Measurements from ENCODE around the gene C13orf46.

The C13orf46 gene

DNA sequence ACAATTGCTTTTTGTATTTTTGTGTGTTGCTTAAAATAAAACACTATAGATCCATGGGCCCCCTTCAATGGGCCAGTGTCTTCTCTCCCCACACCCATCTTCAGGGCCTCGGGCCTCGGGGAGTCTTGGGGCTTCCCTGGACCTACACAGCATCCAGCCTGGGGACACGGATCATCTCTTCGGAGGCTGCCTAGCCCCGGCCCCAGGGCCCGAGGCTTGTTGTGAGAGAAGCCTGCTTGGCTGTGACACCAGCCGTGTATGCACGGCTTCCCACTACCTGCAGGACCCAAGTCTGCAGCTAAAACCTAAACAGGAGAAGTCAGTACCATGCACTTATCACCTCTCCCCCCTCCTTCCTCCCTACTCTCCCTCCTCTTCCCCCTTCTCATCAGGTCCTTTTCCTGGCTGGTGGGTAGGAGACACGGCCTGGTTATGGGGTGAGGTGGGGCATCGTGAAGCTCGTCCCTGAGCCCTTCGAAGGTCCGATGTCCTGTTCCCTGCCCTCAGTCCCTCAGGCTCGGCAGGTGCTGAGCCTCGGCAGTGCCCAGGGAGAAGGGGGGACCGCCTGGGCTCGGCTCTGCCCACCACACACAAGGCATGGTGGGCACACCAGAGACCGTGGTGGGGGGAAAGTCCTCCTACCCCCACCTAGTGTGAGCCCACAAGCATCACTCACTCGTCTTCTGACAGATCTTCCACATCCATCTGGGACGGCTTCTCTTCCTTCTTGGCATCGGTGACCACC is 9.5 kb downstream of the C13orf46 start:
- Histone ChIP-seq H3K9ac (ENCODE audit: low read depth in 1 of 2, low read length in 2 of 2) (no peak overlapping the region), H3K36me3 (ENCODE audit: control insufficient read depth in 1 of 2, insufficient read depth in 2 of 2, low read length in 2 of 2) (no peaks in the 10 kb centered on the region), H3K27me3 (ENCODE audit: control insufficient read depth in 1 of 2, insufficient read depth in 2 of 2, low read length in 2 of 2) (no peaks in the 10 kb centered on the region), H3K4me3 (ENCODE audit: low read depth in 1 of 2, low read length in 2 of 2) (no peak overlapping the region), H3K27ac (ENCODE audit: low read depth, low read length) (no peak overlapping the region), H3K9me3 (ENCODE audit: control insufficient read depth in 1 of 2, low read length in 2 of 2) (peaks cover 0 to 6% of the 10 kb centered on the region in 2 donors), H3K4me1 (ENCODE audit: control insufficient read depth in 1 of 2, insufficient read depth in 2 of 2, low read length in 2 of 2) (no peaks in the 10 kb centered on the region)

DNA sequence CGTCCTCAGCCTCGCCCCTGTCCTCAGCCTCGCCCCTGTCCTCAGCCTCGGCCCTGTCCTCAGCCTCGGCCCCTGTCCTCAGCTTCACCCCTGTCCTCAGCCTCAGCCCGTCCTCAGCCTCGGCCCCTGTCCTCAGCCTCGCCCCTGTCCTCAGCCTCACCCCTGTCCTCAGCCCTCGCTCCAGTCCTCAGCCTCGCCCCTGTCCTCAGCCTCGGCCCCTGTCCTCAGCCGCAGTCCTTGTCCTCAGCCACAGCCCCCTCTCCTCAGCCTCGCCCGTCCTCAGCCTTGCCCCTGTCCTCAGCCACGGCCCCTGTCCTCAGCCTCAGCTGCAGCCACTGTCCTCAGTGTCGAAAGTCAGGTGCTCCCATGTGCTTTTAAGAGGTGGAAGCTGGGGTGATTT is 10.5 kb downstream of the C13orf46 start:
- Histone ChIP-seq H3K4me3 (ENCODE audit: low read depth in 1 of 2, low read length in 2 of 2) (no peak overlapping the region), H3K27ac (ENCODE audit: low read depth, low read length) (no peak overlapping the region), H3K4me1 (ENCODE audit: control insufficient read depth in 1 of 2, insufficient read depth in 2 of 2, low read length in 2 of 2) (no peaks in the 10 kb centered on the region), H3K9ac (ENCODE audit: low read depth in 1 of 2, low read length in 2 of 2) (no peak overlapping the region), H3K9me3 (ENCODE audit: control insufficient read depth in 1 of 2, low read length in 2 of 2) (peaks cover 0 to 9% of the 10 kb centered on the region in 2 donors), H3K27me3 (ENCODE audit: control insufficient read depth in 1 of 2, insufficient read depth in 2 of 2, low read length in 2 of 2) (no peaks in the 10 kb centered on the region), H3K36me3 (ENCODE audit: control insufficient read depth in 1 of 2, insufficient read depth in 2 of 2, low read length in 2 of 2) (no peaks in the 10 kb centered on the region)

GRCh38 chr13:113962975-113963374 is 10.9 kb downstream of the C13orf46 start:
- Histone ChIP-seq H3K27me3 (ENCODE audit: control insufficient read depth in 1 of 2, insufficient read depth in 2 of 2, low read length in 2 of 2) (no peaks in the 10 kb centered on the region), H3K9ac (ENCODE audit: low read depth in 1 of 2, low read length in 2 of 2) (no peak overlapping the region), H3K9me3 (ENCODE audit: control insufficient read depth in 1 of 2, low read length in 2 of 2) (peaks cover 0 to 9% of the 10 kb centered on the region in 2 donors), H3K27ac (ENCODE audit: low read depth, low read length) (no peak overlapping the region), H3K4me1 (ENCODE audit: control insufficient read depth in 1 of 2, insufficient read depth in 2 of 2, low read length in 2 of 2) (no peaks in the 10 kb centered on the region), H3K4me3 (ENCODE audit: low read depth in 1 of 2, low read length in 2 of 2) (no peak overlapping the region), H3K36me3 (ENCODE audit: control insufficient read depth in 1 of 2, insufficient read depth in 2 of 2, low read length in 2 of 2) (no peaks in the 10 kb centered on the region)

GRCh38 chr13:113962386-113962785 is 11.5 kb downstream of the C13orf46 start:
- Histone ChIP-seq H3K4me3 (ENCODE audit: low read depth in 1 of 2, low read length in 2 of 2) (no peak overlapping the region), H3K9ac (ENCODE audit: low read depth in 1 of 2, low read length in 2 of 2) (no peak overlapping the region), H3K27me3 (ENCODE audit: control insufficient read depth in 1 of 2, insufficient read depth in 2 of 2, low read length in 2 of 2) (no peaks in the 10 kb centered on the region), H3K36me3 (ENCODE audit: control insufficient read depth in 1 of 2, insufficient read depth in 2 of 2, low read length in 2 of 2) (no peaks in the 10 kb centered on the region), H3K4me1 (ENCODE audit: control insufficient read depth in 1 of 2, insufficient read depth in 2 of 2, low read length in 2 of 2) (no peaks in the 10 kb centered on the region), H3K9me3 (ENCODE audit: control insufficient read depth in 1 of 2, low read length in 2 of 2) (peaks cover 0 to 9% of the 10 kb centered on the region in 2 donors), H3K27ac (ENCODE audit: low read depth, low read length) (no peak overlapping the region)

GRCh38 chr13:113960276-113960948 is 13.5 kb downstream of the C13orf46 start:
- Histone ChIP-seq H3K9ac (ENCODE audit: low read depth in 1 of 2, low read length in 2 of 2) (no peak overlapping the region), H3K27ac (ENCODE audit: low read depth, low read length) (no peak overlapping the region), H3K27me3 (ENCODE audit: control insufficient read depth in 1 of 2, insufficient read depth in 2 of 2, low read length in 2 of 2) (no peaks in the 10 kb centered on the region), H3K9me3 (ENCODE audit: control insufficient read depth in 1 of 2, low read length in 2 of 2) (peaks cover 0 to 9% of the 10 kb centered on the region in 2 donors), H3K4me3 (ENCODE audit: low read depth in 1 of 2, low read length in 2 of 2) (no peak overlapping the region), H3K36me3 (ENCODE audit: control insufficient read depth in 1 of 2, insufficient read depth in 2 of 2, low read length in 2 of 2) (no peaks in the 10 kb centered on the region), H3K4me1 (ENCODE audit: control insufficient read depth in 1 of 2, insufficient read depth in 2 of 2, low read length in 2 of 2) (no peaks in the 10 kb centered on the region)

DNA sequence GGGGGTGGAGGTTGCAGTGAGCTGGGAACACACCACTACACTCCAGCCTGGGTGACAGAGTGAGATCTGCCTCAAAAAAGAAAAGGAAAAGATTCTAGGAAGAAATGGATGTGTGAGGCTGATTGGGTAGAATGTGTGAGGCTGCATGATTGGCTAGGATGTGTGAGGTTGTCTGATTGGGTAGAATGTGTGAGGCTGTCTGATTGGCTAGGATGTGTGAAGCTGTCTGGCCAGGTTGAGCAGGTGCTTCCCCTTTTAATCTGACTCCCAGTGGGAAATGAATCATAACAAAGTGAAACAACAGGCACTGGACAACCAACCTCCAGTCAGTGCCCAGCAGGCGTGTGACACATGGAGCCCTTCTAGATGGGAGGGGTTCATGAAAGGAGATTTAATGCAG is 14.7 kb downstream of the C13orf46 start:
- H3K27ac ChIP-seq (ENCODE audit: low read depth, low read length), result no peak overlapping the region
- no peaks in the 10 kb centered on the region for H3K27me3 ChIP-seq (ENCODE audit: control insufficient read depth in 1 of 2, insufficient read depth in 2 of 2, low read length in 2 of 2)
- no peak overlapping the region for H3K4me3 ChIP-seq (ENCODE audit: low read depth in 1 of 2, low read length in 2 of 2)
- H3K4me1 ChIP-seq (ENCODE audit: control insufficient read depth in 1 of 2, insufficient read depth in 2 of 2, low read length in 2 of 2), result no peaks in the 10 kb centered on the region
- H3K9ac ChIP-seq (ENCODE audit: low read depth in 1 of 2, low read length in 2 of 2), result no peak overlapping the region
- peaks cover 0 to 9% of the 10 kb centered on the region in 2 donors for H3K9me3 ChIP-seq (ENCODE audit: control insufficient read depth in 1 of 2, low read length in 2 of 2)
- H3K36me3 ChIP-seq (ENCODE audit: control insufficient read depth in 1 of 2, insufficient read depth in 2 of 2, low read length in 2 of 2), result no peaks in the 10 kb centered on the region

GRCh38 chr13:113958373-113958772 is 15.5 kb downstream of the C13orf46 start:
- H3K4me3 ChIP-seq (ENCODE audit: low read depth in 1 of 2, low read length in 2 of 2), result no peak overlapping the region
- peaks cover 0 to 9% of the 10 kb centered on the region in 2 donors for H3K9me3 ChIP-seq (ENCODE audit: control insufficient read depth in 1 of 2, low read length in 2 of 2)
- no peak overlapping the region for H3K27ac ChIP-seq (ENCODE audit: low read depth, low read length)
- no peaks in the 10 kb centered on the region for H3K4me1 ChIP-seq (ENCODE audit: control insufficient read depth in 1 of 2, insufficient read depth in 2 of 2, low read length in 2 of 2)
- no peaks in the 10 kb centered on the region for H3K36me3 ChIP-seq (ENCODE audit: control insufficient read depth in 1 of 2, insufficient read depth in 2 of 2, low read length in 2 of 2)
- H3K9ac ChIP-seq (ENCODE audit: low read depth in 1 of 2, low read length in 2 of 2), result no peak overlapping the region
- no peaks in the 10 kb centered on the region for H3K27me3 ChIP-seq (ENCODE audit: control insufficient read depth in 1 of 2, insufficient read depth in 2 of 2, low read length in 2 of 2)

- Histone ChIP-seq H3K9ac (ENCODE audit: low read depth in 1 of 2, low read length in 2 of 2) (no peak overlapping the region), H3K27me3 (ENCODE audit: control insufficient read depth in 1 of 2, insufficient read depth in 2 of 2, low read length in 2 of 2) (no peaks in the 10 kb centered on the region), H3K27ac (ENCODE audit: low read depth, low read length) (no peak overlapping the region), H3K36me3 (ENCODE audit: control insufficient read depth in 1 of 2, insufficient read depth in 2 of 2, low read length in 2 of 2) (no peaks in the 10 kb centered on the region), H3K9me3 (ENCODE audit: control insufficient read depth in 1 of 2, low read length in 2 of 2) (peaks cover 0 to 9% of the 10 kb centered on the region in 2 donors), H3K4me3 (ENCODE audit: low read depth in 1 of 2, low read length in 2 of 2) (no peak overlapping the region), H3K4me1 (ENCODE audit: control insufficient read depth in 1 of 2, insufficient read depth in 2 of 2, low read length in 2 of 2) (peaks cover 0 to 2% of the 10 kb centered on the region in 2 donors)
These were observed 17.3 kb downstream of the C13orf46 start for GRCh38 chr13:113956571-113956970.

GRCh38 chr13:113955691-113956090 is 18.2 kb downstream of the C13orf46 start:
- no peak overlapping the region for H3K4me3 ChIP-seq (ENCODE audit: low read depth in 1 of 2, low read length in 2 of 2)
- no peak overlapping the region for H3K9ac ChIP-seq (ENCODE audit: low read depth in 1 of 2, low read length in 2 of 2)
- no peaks in the 10 kb centered on the region for H3K36me3 ChIP-seq (ENCODE audit: control insufficient read depth in 1 of 2, insufficient read depth in 2 of 2, low read length in 2 of 2)
- peaks cover 0 to 9% of the 10 kb centered on the region in 2 donors for H3K9me3 ChIP-seq (ENCODE audit: control insufficient read depth in 1 of 2, low read length in 2 of 2)
- peaks cover 4 to 11% of the 10 kb centered on the region in 2 donors for H3K4me1 ChIP-seq (ENCODE audit: control insufficient read depth in 1 of 2, insufficient read depth in 2 of 2, low read length in 2 of 2)
- H3K27me3 ChIP-seq (ENCODE audit: control insufficient read depth in 1 of 2, insufficient read depth in 2 of 2, low read length in 2 of 2), result no peaks in the 10 kb centered on the region
- no peak overlapping the region for H3K27ac ChIP-seq (ENCODE audit: low read depth, low read length)

DNA sequence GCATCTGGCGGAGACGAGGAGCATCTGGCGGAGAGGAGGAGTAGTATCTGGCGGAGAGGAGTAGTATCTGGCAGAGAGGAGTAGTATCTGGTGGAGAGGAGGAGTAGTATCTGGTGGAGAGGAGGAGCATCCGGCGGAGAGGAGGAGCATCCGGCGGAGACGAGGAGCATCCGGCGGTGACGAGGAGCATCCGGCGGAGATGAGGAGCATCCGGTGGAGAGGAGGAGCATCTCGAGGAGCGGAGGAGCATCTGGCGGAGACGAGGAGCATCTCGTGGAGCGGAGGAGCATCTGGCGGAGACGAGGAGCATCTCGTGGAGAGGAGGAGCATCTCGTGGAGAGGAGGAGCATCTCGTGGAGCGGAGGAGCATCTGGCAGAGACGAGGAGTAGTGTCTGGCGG is 18.6 kb downstream of the C13orf46 start:
- Histone ChIP-seq H3K27me3 (ENCODE audit: control insufficient read depth in 1 of 2, insufficient read depth in 2 of 2, low read length in 2 of 2) (no peaks in the 10 kb centered on the region), H3K4me1 (ENCODE audit: control insufficient read depth in 1 of 2, insufficient read depth in 2 of 2, low read length in 2 of 2) (peaks cover 5 to 12% of the 10 kb centered on the region in 2 donors), H3K4me3 (ENCODE audit: low read depth in 1 of 2, low read length in 2 of 2) (no peak overlapping the region), H3K9me3 (ENCODE audit: control insufficient read depth in 1 of 2, low read length in 2 of 2) (peaks cover 0 to 4% of the 10 kb centered on the region in 2 donors), H3K27ac (ENCODE audit: low read depth, low read length) (no peak overlapping the region), H3K9ac (ENCODE audit: low read depth in 1 of 2, low read length in 2 of 2) (no peak overlapping the region), H3K36me3 (ENCODE audit: control insufficient read depth in 1 of 2, insufficient read depth in 2 of 2, low read length in 2 of 2) (no peaks in the 10 kb centered on the region)
